Measurements from ENCODE around the gene ROBO2.

- TF ChIP-seq CTCF (IDR thresholded peaks at IDR 0.05) = no peak
- TF ChIP-seq POLR2A (IDR thresholded peaks at IDR 0.05) = no peak
Measured at GRCh38 chr3:77372634-77373346, 332.9 kb downstream of the ROBO2 start.

All from esophagus squamous epithelium (tissue), 4 donors.